HepG2 (cell line): ENCODE results near the gene MEF2D. TPM values are rescaled to one million over a fixed set of nuclear protein-coding genes. Genes with fewer than 3 reads are reported as not detected.

Source experiments
- FOSL1 ChIP-seq: sonication (generic); formaldehyde crosslinking; IDR thresholded peaks from 2 replicates; pipeline ENCODE4 v1.9.0; 2021; ENCODE audit warnings: missing genetic modification reagents, borderline replicate concordance
- FOXC1 ChIP-seq: sonication (generic); formaldehyde crosslinking; IDR thresholded peaks from 2 replicates; pipeline ENCODE4 v1.8.0; 2022; ENCODE audit warnings: mild to moderate bottlenecking, missing genetic modification reagents, borderline replicate concordance
- HES4 ChIP-seq: sonication (generic); formaldehyde crosslinking; IDR thresholded peaks from 2 replicates; pipeline ENCODE4 v1.9.0; 2021; ENCODE audit warnings: mild to moderate bottlenecking, missing genetic modification reagents, borderline replicate concordance
- LBX2 ChIP-seq: sonication (generic); formaldehyde crosslinking; IDR thresholded peaks from 2 replicates; pipeline ENCODE4 v1.5.0; 2020; ENCODE audit warnings: missing genetic modification reagents, mild to moderate bottlenecking, borderline replicate concordance
- LRRFIP1 ChIP-seq: sonication (generic); formaldehyde crosslinking; conservative IDR thresholded peaks from 2 replicates; pipeline ENCODE4 v1.4.0; 2020; ENCODE audit warnings: missing genetic modification reagents
- MATR3 ChIP-seq: sonication (generic); formaldehyde crosslinking; IDR thresholded peaks from 2 replicates; pipeline ENCODE4 v1.4.0; 2020; ENCODE audit warnings: missing genetic modification reagents
- MED1 ChIP-seq: sonication (generic); formaldehyde crosslinking; IDR thresholded peaks from 2 replicates; pipeline ENCODE4 v1.4.0; 2020; ENCODE audit warnings: missing genetic modification reagents
- NR2F1 ChIP-seq, 2 experiments: fragments of 450-650 bp in 1 of 2; formaldehyde crosslinking in 1 of 2; IDR thresholded peaks; 2 replicates each; pipeline versions ENCODE4 v1.5.0 to v1.6.1; 2016 to 2020; ENCODE audit warnings: mild to moderate bottlenecking in 1 of 2, missing compliant biosample characterization in 1 of 2, missing genetic modification reagents in 1 of 2, moderate library complexity in 1 of 2
- PCBP1 ChIP-seq: fragments of 200-400 bp; formaldehyde crosslinking; IDR thresholded peaks from 2 replicates; pipeline ENCODE4 v1.6.1; 2017; ENCODE audit warnings: mild to moderate bottlenecking, low read depth, low read length, borderline replicate concordance
- PHB2 ChIP-seq: fragments of 450-650 bp; IDR thresholded peaks from 2 replicates; pipeline ENCODE4 v1.6.1; 2018; ENCODE audit not compliant: partially characterized antibody
- PHF8 ChIP-seq: sonication (generic); formaldehyde crosslinking; IDR thresholded peaks from 2 replicates; pipeline ENCODE4 v1.5.0; 2020; ENCODE audit warnings: missing genetic modification reagents
- SKIL ChIP-seq: sonication (generic); formaldehyde crosslinking; IDR thresholded peaks from 2 replicates; pipeline ENCODE4 v1.8.0; 2022; ENCODE audit warnings: missing genetic modification reagents, mild to moderate bottlenecking, moderate library complexity, borderline replicate concordance
- SP140L ChIP-seq: sonication (generic); formaldehyde crosslinking; IDR thresholded peaks from 2 replicates; pipeline ENCODE4 v1.4.0; 2020; ENCODE audit warnings: missing genetic modification reagents, borderline replicate concordance
- SRY ChIP-seq: sonication (generic); formaldehyde crosslinking; IDR thresholded peaks from 2 replicates; pipeline ENCODE4 v1.8.0; 2022; ENCODE audit warnings: mild to moderate bottlenecking, missing genetic modification reagents
- TBX3 ChIP-seq: fragments of 450-650 bp; IDR thresholded peaks from 2 replicates; pipeline ENCODE4 v1.6.1; 2017; ENCODE audit warnings: antibody characterized with exemption, mild to moderate bottlenecking, inconsistent platforms, borderline replicate concordance
- TERF1 ChIP-seq: sonication (generic); formaldehyde crosslinking; IDR thresholded peaks from 2 replicates; pipeline ENCODE4 v1.8.0; 2022; ENCODE audit warnings: mild to moderate bottlenecking, missing genetic modification reagents, moderate library complexity
- ZFX ChIP-seq: sonication (generic); formaldehyde crosslinking; IDR thresholded peaks from 2 replicates; pipeline ENCODE4 v1.4.0; 2020; ENCODE audit warnings: mild to moderate bottlenecking, low read depth, missing genetic modification reagents, moderate library complexity
- ZFYVE20 ChIP-seq: sonication (generic); formaldehyde crosslinking; IDR thresholded peaks from 2 replicates; pipeline ENCODE4 v1.8.0; 2023; ENCODE audit warnings: low read depth, mild to moderate bottlenecking, moderate library complexity, missing genetic modification reagents, borderline replicate concordance
- ZNF251 ChIP-seq: sonication (generic); formaldehyde crosslinking; IDR thresholded peaks from 2 replicates; pipeline ENCODE4 v1.9.0; 2021; ENCODE audit warnings: mild to moderate bottlenecking, missing genetic modification reagents
- ZNF264 ChIP-seq: sonication (generic); formaldehyde crosslinking; IDR thresholded peaks from 2 replicates; pipeline ENCODE4 v1.4.0; 2020; ENCODE audit warnings: missing genetic modification reagents
- ZNF30 ChIP-seq: sonication (generic); formaldehyde crosslinking; IDR thresholded peaks from 2 replicates; pipeline ENCODE4 v1.5.0; 2020; ENCODE audit warnings: mild to moderate bottlenecking, missing genetic modification reagents
- ZNF580 ChIP-seq: IDR thresholded peaks from 2 replicates; pipeline ENCODE4 v1.6.1; 2016; ENCODE audit warnings: low read depth, borderline replicate concordance
- ZNF607 ChIP-seq: sonication (generic); formaldehyde crosslinking; IDR thresholded peaks from 2 replicates; pipeline ENCODE4 v1.5.1; 2020; ENCODE audit warnings: missing genetic modification reagents, mild to moderate bottlenecking, borderline replicate concordance
- polyA plus RNA-seq, 8 experiments: library from polyadenylated mRNA; depleted of rRNA in 3 of 8; stranded (reverse) in 7 of 8; unstranded in 1 of 8; fragments of >200 nt; fragmentation: Illumina TruSeq in 4 of 8; extraction: Trizol in 4 of 8; gene quantifications; 2 replicates each; pipeline versions ENCODE4 v1.2.1 to v1.2.3, GENCODE V29; 2011 to 2016; ENCODE audit warnings: low read depth in 4 of 8, missing spikeins in 1 of 8, mixed read lengths in 1 of 8; ENCODE audit not compliant: insufficient read depth in 1 of 8
- total RNA-seq, 5 experiments: library from RNA; depleted of rRNA; stranded (reverse); fragments of >200 nt; fragmentation: Illumina TruSeq; extraction: Trizol; gene quantifications; 2 replicates each; pipeline ENCODE4 v1.2.3, GENCODE V29; 2016; ENCODE audit warnings: low read depth in 1 of 5

MEF2D gene
- total and polyA plus RNA-seq, 2 of the 13 experiments (the other 11 are each of a cell fraction or from before 2014, with no cell fraction given): 1.6 to 3.9 TPM

GRCh38 chr1:156500793-156501506 is 375 bp upstream of the MEF2D start (continued):
- TF ChIP-seq ZNF607 (CRISPR knock-in tag) (peak; percentile 83), HES4 (CRISPR knock-in tag) (peak; percentile 63; the same call in 1 of the 2 replicates), SRY (no peak), MED1 (CRISPR knock-in tag) (peak; percentile 51; the same call in 1 of the 2 replicates), TERF1 (CRISPR knock-in tag) (0 out of 2 replicates have a peak, but pooled peaks have one; percentile 70), NR2F1 (CRISPR knock-in tag; IDR thresholded peaks at IDR 0.05) (no peak), ZNF30 (CRISPR knock-in tag) (0 out of 2 replicates have a peak, but pooled peaks have one; percentile 47), MATR3 (no peak), PHF8 (CRISPR knock-in tag) (0 out of 2 replicates have a peak, but pooled peaks have one; percentile 72), TBX3 (peak; percentile 58), ZFX (CRISPR knock-in tag) (peak; percentile 88), FOXC1 (CRISPR knock-in tag) (peak; percentile 92), LBX2 (CRISPR knock-in tag) (no peak), PCBP1 (no peak), ZFYVE20 (CRISPR knock-in tag) (no peak), FOSL1 (CRISPR knock-in tag) (no peak), ZNF580 (peak; percentile 61), LRRFIP1 (no peak), SP140L (0 out of 2 replicates have a peak, but pooled peaks have one; percentile 56), ZNF251 (CRISPR knock-in tag) (no peak), PHB2 (no peak), SKIL (0 out of 2 replicates have a peak, but pooled peaks have one; percentile 18), ZNF264 (no peak; the same call in 1 of the 2 replicates)
